GM18907 (cell line): ENCODE data around the gene SLC26A2.

Source experiments
- ATAC-seq: cut with Tn5 transposase; IDR thresholded peaks from one replicate; pipeline ENCODE4 v1.9.1; 2021; ENCODE audit warnings: mild to moderate bottlenecking, moderate library complexity; ENCODE audit not compliant: unreplicated experiment

The SLC26A2 gene

GRCh38 chr5:149960272-149961185 lies at the start of gene SLC26A2:
SLC26A2 (plus strand) TSS chr5:149960758; CDS start chr5:149977653, 16,895 bp downstream.
- peak; percentile 99 for ATAC-seq

GRCh38 chr5:149911031-149911430 lies 49.5 kb upstream of the SLC26A2 start:
- no peak for ATAC-seq

GRCh38 chr5:149912226-149912871 lies 48.2 kb upstream of the SLC26A2 start:
- ATAC-seq: no peak

GRCh38 chr5:149913436-149914419 lies 46.8 kb upstream of the SLC26A2 start:
- no peak for ATAC-seq

GRCh38 chr5:149915392-149916260 lies 44.9 kb upstream of the SLC26A2 start:
- no peak for ATAC-seq

- ATAC-seq: no peak
These were observed 44.1 kb upstream of the SLC26A2 start for GRCh38 chr5:149916334-149917072.

GRCh38 chr5:149917073-149917676 lies 43.4 kb upstream of the SLC26A2 start:
- no peak for ATAC-seq

GRCh38 chr5:149921597-149921996 lies 39.0 kb upstream of the SLC26A2 start:
- ATAC-seq: no peak

GRCh38 chr5:149922950-149923349 lies 37.6 kb upstream of the SLC26A2 start:
- no peak for ATAC-seq

- ATAC-seq: no peak
These were observed 36.1 kb upstream of the SLC26A2 start for GRCh38 chr5:149924486-149924885.

- no peak for ATAC-seq
These were observed 30.4 kb upstream of the SLC26A2 start for GRCh38 chr5:149930043-149930748.

- ATAC-seq: no peak
These were observed 29.6 kb upstream of the SLC26A2 start for GRCh38 chr5:149930749-149931574.

GRCh38 chr5:149931992-149932436 lies 28.5 kb upstream of the SLC26A2 start:
- no peak for ATAC-seq

GRCh38 chr5:149932445-149933350 lies 27.9 kb upstream of the SLC26A2 start:
- no peak for ATAC-seq

- ATAC-seq: no peak
These were observed 25.1 kb upstream of the SLC26A2 start for GRCh38 chr5:149935431-149935901.

GRCh38 chr5:149936044-149936699 lies 24.4 kb upstream of the SLC26A2 start:
- no peak for ATAC-seq
